ENCODE results near the gene RACGAP1. TPM values are rescaled to one million over a fixed set of nuclear protein-coding genes. Genes with fewer than 3 reads are reported as not detected.

Gene RACGAP1
- total RNA-seq, 4 donors from 2014 or later: 5.5 to 18.5 (median 15.0) TPM

DNA sequence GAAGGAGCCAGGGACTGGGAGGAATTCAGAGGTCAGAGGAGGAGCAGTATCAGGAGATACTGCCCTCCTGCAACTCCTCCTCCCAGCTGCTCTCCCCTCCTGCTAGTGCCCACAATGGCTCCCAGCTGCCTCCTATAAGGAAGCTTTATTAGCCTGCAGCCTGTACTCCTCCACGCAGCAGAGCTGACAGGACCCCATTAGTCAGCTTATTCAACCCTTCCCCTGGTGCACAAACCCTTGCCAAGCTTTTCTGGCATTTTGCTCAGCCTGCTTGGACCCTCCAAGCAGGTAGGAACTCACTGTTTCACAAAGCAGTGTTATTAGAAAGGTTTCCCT lies 81.7 kb downstream of the RACGAP1 start:
- TF ChIP-seq, protein P1, sequence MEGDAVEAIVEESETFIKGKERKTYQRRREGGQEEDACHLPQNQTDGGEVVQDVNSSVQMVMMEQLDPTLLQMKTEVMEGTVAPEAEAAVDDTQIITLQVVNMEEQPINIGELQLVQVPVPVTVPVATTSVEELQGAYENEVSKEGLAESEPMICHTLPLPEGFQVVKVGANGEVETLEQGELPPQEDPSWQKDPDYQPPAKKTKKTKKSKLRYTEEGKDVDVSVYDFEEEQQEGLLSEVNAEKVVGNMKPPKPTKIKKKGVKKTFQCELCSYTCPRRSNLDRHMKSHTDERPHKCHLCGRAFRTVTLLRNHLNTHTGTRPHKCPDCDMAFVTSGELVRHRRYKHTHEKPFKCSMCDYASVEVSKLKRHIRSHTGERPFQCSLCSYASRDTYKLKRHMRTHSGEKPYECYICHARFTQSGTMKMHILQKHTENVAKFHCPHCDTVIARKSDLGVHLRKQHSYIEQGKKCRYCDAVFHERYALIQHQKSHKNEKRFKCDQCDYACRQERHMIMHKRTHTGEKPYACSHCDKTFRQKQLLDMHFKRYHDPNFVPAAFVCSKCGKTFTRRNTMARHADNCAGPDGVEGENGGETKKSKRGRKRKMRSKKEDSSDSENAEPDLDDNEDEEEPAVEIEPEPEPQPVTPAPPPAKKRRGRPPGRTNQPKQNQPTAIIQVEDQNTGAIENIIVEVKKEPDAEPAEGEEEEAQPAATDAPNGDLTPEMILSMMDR (IDR thresholded peaks at IDR 0.05; ENCODE audit: low read depth): no peak

DNA sequence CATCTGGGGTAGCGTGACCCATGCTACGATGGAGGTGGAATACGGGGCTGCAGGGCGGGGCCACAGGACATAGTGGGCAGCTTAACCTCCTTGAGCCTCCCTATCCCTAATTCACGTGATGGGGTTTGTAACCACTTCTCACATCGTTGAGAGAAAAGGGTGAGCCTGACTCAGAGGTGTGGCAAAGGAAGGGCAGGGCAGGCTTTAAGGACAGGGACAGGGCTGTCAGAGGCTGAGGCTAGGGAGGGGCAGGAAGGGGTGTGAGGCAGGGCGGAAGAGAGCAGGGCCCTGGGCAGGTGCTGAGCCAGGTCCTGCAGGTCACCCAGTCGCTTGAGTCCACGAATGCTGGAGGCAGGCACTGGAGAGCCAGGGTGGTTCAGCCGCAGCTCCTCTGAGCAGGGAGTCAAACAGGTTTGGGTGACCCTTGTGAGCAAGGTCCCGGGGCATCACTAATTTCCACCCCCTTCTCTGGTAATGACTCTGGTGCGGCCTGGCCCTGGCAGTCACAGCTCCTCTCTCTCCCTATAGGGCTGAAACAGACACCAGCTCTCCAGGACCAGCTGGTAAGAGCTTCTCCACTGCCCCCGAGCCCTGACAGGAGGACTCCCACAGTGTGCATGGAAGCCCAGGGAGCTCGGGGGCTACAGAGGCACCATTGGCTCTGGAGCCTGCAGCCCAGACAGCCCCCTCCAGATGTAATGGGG lies 82.2 kb downstream of the RACGAP1 start:
- TF ChIP-seq, protein P1 (IDR thresholded peaks at IDR 0.05; ENCODE audit: low read depth): no peak

DNA sequence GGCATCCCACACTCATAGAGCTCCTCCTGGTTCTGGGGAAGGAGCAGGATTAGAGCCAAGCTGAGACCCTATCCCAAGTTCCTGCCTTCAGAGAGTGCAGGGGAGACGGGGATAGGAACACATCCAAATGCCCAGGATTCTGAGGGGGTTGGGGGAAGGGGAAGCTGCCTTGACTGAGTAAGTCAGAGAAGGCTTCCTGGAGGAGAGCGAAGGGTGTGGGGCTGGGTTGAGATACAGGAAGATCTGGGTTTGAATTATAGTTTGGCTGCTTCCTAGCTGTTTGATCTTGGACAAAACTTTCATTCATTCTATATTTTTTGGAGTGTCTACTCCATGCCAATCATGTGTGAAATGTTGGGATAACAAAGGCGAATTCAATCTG lies 82.8 kb downstream of the RACGAP1 start:
- TF ChIP-seq, protein P1 (IDR thresholded peaks at IDR 0.05; ENCODE audit: low read depth): no peak

DNA sequence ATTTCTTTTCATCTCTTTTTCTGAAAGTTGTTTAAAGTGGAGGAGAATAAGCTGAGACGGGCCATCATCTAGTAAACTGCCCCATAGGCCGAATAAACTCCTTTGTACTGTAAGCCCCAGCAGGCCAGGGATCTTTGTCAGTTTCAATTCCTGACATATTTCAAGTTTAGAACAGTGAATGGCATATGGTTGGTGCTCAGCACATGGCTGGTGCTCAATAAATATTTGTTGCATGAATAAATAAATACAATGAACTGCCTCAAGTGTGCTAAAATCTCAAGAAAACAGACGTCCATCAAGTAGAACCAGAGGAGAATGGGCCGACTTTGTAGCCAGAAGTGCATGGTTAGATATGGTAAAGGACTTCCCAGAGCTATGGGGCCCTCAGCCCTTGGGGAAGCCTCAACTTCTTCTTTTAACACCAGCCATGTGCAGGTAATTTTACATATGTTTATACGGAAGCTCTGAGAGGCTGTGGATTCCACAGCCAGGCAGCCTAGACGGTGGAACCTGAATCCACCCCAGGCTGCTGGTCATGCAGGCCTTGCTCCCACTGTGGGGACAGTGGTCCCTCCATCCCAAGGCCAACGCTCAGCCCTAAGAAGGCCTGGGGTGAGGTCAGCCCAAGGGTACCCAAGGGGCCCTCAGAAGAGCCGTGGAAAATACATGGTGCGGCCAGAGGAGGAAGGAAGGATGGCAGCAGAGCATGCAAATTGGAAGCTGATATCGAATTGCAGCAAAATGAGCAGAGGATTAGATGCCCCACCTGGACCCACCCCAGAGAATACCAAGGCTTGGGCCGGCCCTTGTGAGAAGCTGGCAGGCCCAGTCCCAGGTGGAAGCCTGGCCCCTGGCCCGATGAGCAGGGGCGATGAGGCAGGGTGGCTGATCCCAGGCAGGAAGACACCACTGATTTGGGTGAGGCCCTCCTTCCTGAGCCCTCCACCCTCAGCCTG lies 83.5 kb downstream of the RACGAP1 start:
- TF ChIP-seq, protein P1 (IDR thresholded peaks at IDR 0.05; ENCODE audit: low read depth): no peak

DNA sequence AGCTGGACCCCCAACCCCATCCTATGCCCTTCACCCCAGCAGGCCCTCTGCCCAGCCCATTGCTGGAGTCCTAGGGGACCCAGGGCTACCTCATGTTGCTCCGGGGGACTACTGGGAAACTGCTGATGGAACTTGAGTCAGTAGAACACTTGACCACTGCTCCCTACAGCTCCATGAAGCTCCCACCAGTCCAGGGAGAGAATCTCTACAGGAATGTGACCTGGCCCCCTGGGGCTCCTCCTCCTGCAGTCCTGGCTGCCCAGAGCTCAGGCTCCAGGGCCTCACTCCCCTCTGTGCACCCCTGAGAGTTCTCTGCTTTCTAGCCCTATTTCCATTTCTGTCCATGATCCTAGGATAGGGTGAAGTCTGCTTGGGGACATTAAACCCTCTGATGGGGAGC lies 85.6 kb downstream of the RACGAP1 start:
- TF ChIP-seq, protein P1 (IDR thresholded peaks at IDR 0.05; ENCODE audit: low read depth): no peak

DNA sequence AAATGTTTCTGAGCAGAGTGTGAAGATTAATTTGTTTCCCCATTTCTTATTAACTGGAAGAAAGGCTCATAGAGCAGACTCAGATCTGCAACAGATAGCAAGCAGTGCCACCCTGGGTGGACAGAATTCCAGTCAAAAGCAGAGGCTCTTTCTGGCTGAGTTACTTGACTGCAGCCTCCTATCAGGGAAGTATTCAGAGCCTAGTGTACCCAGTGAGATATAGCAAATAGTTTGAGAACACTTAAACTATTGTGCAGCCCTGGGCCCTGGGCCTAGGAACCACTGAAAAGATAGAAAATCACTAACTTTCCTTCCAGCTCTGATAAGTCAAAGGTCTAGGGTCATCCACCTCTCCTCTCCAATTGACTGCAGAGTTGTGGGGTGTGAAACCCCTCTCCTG lies 86.0 kb downstream of the RACGAP1 start:
- TF ChIP-seq, protein P1 (IDR thresholded peaks at IDR 0.05; ENCODE audit: low read depth): no peak

Other genes with a start within 250 kb of the RACGAP1 start
- 10 to 100 TPM in 3 of 4 donors, 1 to 10 TPM in 1; 9.1 to 23.9 (median 13.0) TPM for gene NCKAP5L, start 197.1 kb downstream of the RACGAP1 start, total RNA-seq
- gene BCDIN3D, start 182.4 kb downstream of the RACGAP1 start, total RNA-seq: 1 to 10 TPM; 1.9 to 3.4 (median 2.7) TPM
- 1 to 10 TPM in 1 of 4 donors, not detected in 3; 1.2 TPM for gene FAIM2, start 121.6 kb downstream of the RACGAP1 start, total RNA-seq
- gene AQP2, start 74.8 kb downstream of the RACGAP1 start, total RNA-seq: not detected
- not detected for gene AQP5, start 63.6 kb downstream of the RACGAP1 start, total RNA-seq
- gene AQP6, start 52.5 kb downstream of the RACGAP1 start, total RNA-seq: 1 to 10 TPM in 1 of 4 donors, not detected in 3; 1.9 TPM
- gene ASIC1, start 32.1 kb upstream of the RACGAP1 start, total RNA-seq: 1 to 10 TPM in 2 of 4 donors, under 1 TPM in 2; 0.38 to 3.1 (median 1.0) TPM
- gene SMARCD1, start 59.8 kb upstream of the RACGAP1 start, total RNA-seq: 10 to 100 TPM; 44.7 to 61.6 (median 46.5) TPM
- 1,000 to 10,000 TPM; 1,589 to 4,641 (median 3,196) TPM for gene GPD1, start 78.5 kb upstream of the RACGAP1 start, total RNA-seq
- 100 to 1,000 TPM; 106 to 258 (median 118) TPM for gene COX14, start 86.7 kb upstream of the RACGAP1 start, total RNA-seq
- gene CERS5, start 141.9 kb upstream of the RACGAP1 start, total RNA-seq: 10 to 100 TPM; 20.9 to 33.7 (median 27.0) TPM